HUES64 (cell line): ENCODE measurements around the gene AQP10.
"Not testable (repeated sequence)": the region's sequence is repeated elsewhere in the genome, so short reads cannot be mapped to it uniquely, and the experiment has no call there.

Source experiments
- H3K27ac ChIP-seq: 2 replicates; pipeline ENCODE4 v1.7.0; 2013; ENCODE audit warnings: low read depth, low read length, inconsistent platforms
- H3K27me3 ChIP-seq: 2 replicates; pipeline ENCODE4 v1.6.1; 2013; ENCODE audit warnings: mild to moderate bottlenecking, low read length; ENCODE audit not compliant: insufficient read depth
- H3K36me3 ChIP-seq: 2 replicates; pipeline ENCODE4 v1.6.1; 2013; ENCODE audit warnings: mild to moderate bottlenecking, low read length; ENCODE audit not compliant: insufficient read depth
- H3K4me1 ChIP-seq: 2 replicates; pipeline ENCODE4 v1.6.1; 2013; ENCODE audit warnings: mild to moderate bottlenecking, low read length, moderate library complexity; ENCODE audit not compliant: insufficient read depth
- H3K4me3 ChIP-seq: 2 replicates; pipeline ENCODE4 v1.5.1; 2013; ENCODE audit warnings: mild to moderate bottlenecking, low read length, moderate library complexity
- H3K9ac ChIP-seq: 2 replicates; pipeline ENCODE4 v1.6.1; 2013; ENCODE audit warnings: mild to moderate bottlenecking, low read depth, low read length
- H3K9me3 ChIP-seq: 2 replicates; pipeline ENCODE4 v1.6.1; 2013; ENCODE audit warnings: low read depth, low read length; ENCODE audit not compliant: insufficient read depth
- WGBS: fragments of 150-250, 120-280 bp; methylation state at CpG from one replicate; pipeline ENCODE4 v1.1.7; 2013; ENCODE audit warnings: missing lambda C conversion rate; 5-methylcytosine and 5-hydroxymethylcytosine counted together

The AQP10 gene

GRCh38 chr1:154306151-154306550, 14.7 kb upstream of the AQP10 start:
- no peak overlapping the region for H3K4me3 ChIP-seq
- H3K36me3 ChIP-seq = no peaks in the 10 kb centered on the region
- no peaks in the 10 kb centered on the region for H3K4me1 ChIP-seq
- H3K27ac ChIP-seq = no peak overlapping the region
- H3K9me3 ChIP-seq = no peaks in the 10 kb centered on the region
- no peak overlapping the region for H3K9ac ChIP-seq
- 98% methylated on average over 3 of the region's 3 CpGs for WGBS
- H3K27me3 ChIP-seq = no peaks in the 10 kb centered on the region

GRCh38 chr1:154307670-154308270, 13.1 kb upstream of the AQP10 start:
- not testable (repeated sequence) for H3K4me3 ChIP-seq, H3K4me1 ChIP-seq, H3K27me3 ChIP-seq, H3K9me3 ChIP-seq, H3K36me3 ChIP-seq, H3K27ac ChIP-seq, H3K9ac ChIP-seq
- 89% methylated on average over 4 of the region's 4 CpGs for WGBS

- WGBS = 91% methylated on average over 7 of the region's 7 CpGs
- not testable (repeated sequence) for H3K4me3 ChIP-seq, H3K9ac ChIP-seq, H3K9me3 ChIP-seq, H3K36me3 ChIP-seq, H3K27me3 ChIP-seq, H3K4me1 ChIP-seq, H3K27ac ChIP-seq
Measured at GRCh38 chr1:154309136-154309535, 11.8 kb upstream of the AQP10 start.

- 86% methylated on average over 13 of the region's 13 CpGs for WGBS
- H3K36me3 ChIP-seq, H3K4me3 ChIP-seq, H3K27me3 ChIP-seq, H3K9ac ChIP-seq, H3K4me1 ChIP-seq, H3K27ac ChIP-seq: not testable (repeated sequence)
- peaks cover 12% of the 10 kb centered on the region; the same call in 1 of the 2 replicates for H3K9me3 ChIP-seq
Measured at GRCh38 chr1:154312229-154313065, 8.4 kb upstream of the AQP10 start.

GRCh38 chr1:154313066-154313356, 7.9 kb upstream of the AQP10 start:
- H3K27ac ChIP-seq = no peak overlapping the region
- H3K9me3 ChIP-seq = peaks cover 12% of the 10 kb centered on the region; the same call in 1 of the 2 replicates
- H3K4me1 ChIP-seq = no peaks in the 10 kb centered on the region
- no peaks in the 10 kb centered on the region for H3K36me3 ChIP-seq
- no peaks in the 10 kb centered on the region for H3K27me3 ChIP-seq
- H3K9ac ChIP-seq = no peak overlapping the region
- no peak overlapping the region for H3K4me3 ChIP-seq
- 89% methylated on average over 10 of the region's 10 CpGs for WGBS

GRCh38 chr1:154314226-154314625, 6.7 kb upstream of the AQP10 start:
- not testable (repeated sequence) for H3K9ac ChIP-seq, H3K36me3 ChIP-seq, H3K4me1 ChIP-seq, H3K27me3 ChIP-seq, H3K27ac ChIP-seq, H3K4me3 ChIP-seq
- H3K9me3 ChIP-seq = peaks cover 12% of the 10 kb centered on the region; the same call in 1 of the 2 replicates
- WGBS = 90% methylated on average over 3 of the region's 3 CpGs

GRCh38 chr1:154316704-154317103, 4.2 kb upstream of the AQP10 start:
- Histone ChIP-seq H3K4me3 (no peak overlapping the region), H3K27ac (no peak overlapping the region), H3K27me3 (no peaks in the 10 kb centered on the region), H3K36me3 (no peaks in the 10 kb centered on the region), H3K4me1 (no peaks in the 10 kb centered on the region), H3K9ac (no peak overlapping the region), H3K9me3 (peaks cover 12% of the 10 kb centered on the region; the same call in 1 of the 2 replicates)
- no CpG with 5 or more reads among the region's 1 CpG for WGBS

- Histone ChIP-seq H3K9me3 (peaks cover 12% of the 10 kb centered on the region; the same call in 1 of the 2 replicates), H3K4me1 (no peaks in the 10 kb centered on the region), H3K36me3 (no peaks in the 10 kb centered on the region), H3K27ac (no peak overlapping the region), H3K9ac (no peak overlapping the region), H3K27me3 (no peaks in the 10 kb centered on the region; the same call in 1 of the 2 replicates), H3K4me3 (no peak overlapping the region)
- 87% methylated on average over 4 of the region's 4 CpGs for WGBS
Measured at GRCh38 chr1:154318386-154318785, 2.5 kb upstream of the AQP10 start.

GRCh38 chr1:154321609-154321934, 679 bp downstream of the AQP10 start:
- not testable (repeated sequence) for H3K4me1 ChIP-seq, H3K9me3 ChIP-seq, H3K27me3 ChIP-seq, H3K4me3 ChIP-seq, H3K9ac ChIP-seq, H3K27ac ChIP-seq, H3K36me3 ChIP-seq

GRCh38 chr1:154323493-154323892, 2.6 kb downstream of the AQP10 start:
- Histone ChIP-seq H3K36me3 (no peaks in the 10 kb centered on the region), H3K27ac (no peak overlapping the region), H3K9ac (no peak overlapping the region), H3K4me1 (peaks cover 17% of the 10 kb centered on the region), H3K4me3 (no peak overlapping the region), H3K9me3 (no peaks in the 10 kb centered on the region), H3K27me3 (no peaks in the 10 kb centered on the region; the same call in 1 of the 2 replicates)
- WGBS = 91% methylated on average over 7 of the region's 7 CpGs

GRCh38 chr1:154324241-154324640, 3.3 kb downstream of the AQP10 start:
- Histone ChIP-seq H3K9me3 (no peaks in the 10 kb centered on the region), H3K27me3 (no peaks in the 10 kb centered on the region; the same call in 1 of the 2 replicates), H3K4me3 (peak overlapping the region; percentile 99), H3K36me3 (no peaks in the 10 kb centered on the region), H3K9ac (no peak overlapping the region), H3K4me1 (peaks cover 21% of the 10 kb centered on the region), H3K27ac (no peak overlapping the region)
- 86% methylated on average over 2 of the region's 2 CpGs for WGBS
